ENCODE results near the gene GPR68. TPM values are rescaled to one million over a fixed set of nuclear protein-coding genes. Genes with fewer than 3 reads are reported as not detected.
"Not testable (repeated sequence)": the region's sequence is repeated elsewhere in the genome, so short reads cannot be mapped to it uniquely, and the experiment has no call there.

Gene GPR68
- total RNA-seq, 1 experiment from 2014 or later = 0.31 TPM

DNA sequence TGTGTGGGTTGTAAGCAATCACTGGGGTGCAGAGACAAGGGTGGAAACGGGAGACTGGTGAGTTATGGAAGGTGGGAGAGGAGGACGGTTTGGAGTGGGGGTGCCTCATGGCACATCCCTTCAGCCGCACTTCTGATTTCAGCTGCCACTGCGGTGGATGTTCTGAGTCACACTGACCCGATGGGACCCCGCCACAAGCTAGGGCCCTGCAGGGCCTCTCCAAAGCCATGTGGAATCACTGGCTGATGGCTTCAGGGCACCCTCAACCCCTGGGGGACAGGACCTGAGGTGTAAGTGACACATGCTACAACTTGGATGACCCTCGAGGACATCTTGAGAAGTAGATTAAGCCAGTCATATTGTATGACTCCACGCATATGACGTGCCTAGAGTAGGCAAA lies 53.7 kb downstream of the GPR68 start:
- no peak for DNase-seq (ENCODE audit: low spot score)

DNA sequence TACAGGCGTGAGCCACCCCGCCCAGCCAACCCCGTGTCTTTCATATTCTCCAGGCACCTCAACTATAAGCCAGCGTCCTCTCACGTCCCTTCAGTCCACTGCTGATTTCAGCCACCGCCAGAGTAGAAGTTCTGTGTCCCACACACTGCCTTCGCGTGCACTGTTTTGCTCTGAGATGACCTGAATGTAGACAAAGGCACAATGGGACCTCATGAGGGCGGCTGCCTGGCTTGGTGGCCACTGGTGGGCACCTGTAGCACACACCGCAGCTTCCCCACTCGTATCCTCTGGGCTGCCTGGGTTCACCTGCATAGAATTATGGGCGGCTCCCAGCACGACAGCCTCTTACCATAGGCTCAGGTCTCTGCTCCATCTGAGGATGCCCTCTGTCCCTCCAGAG lies 57.2 kb downstream of the GPR68 start:
- DNase-seq (ENCODE audit: low spot score) = no peak

DNA sequence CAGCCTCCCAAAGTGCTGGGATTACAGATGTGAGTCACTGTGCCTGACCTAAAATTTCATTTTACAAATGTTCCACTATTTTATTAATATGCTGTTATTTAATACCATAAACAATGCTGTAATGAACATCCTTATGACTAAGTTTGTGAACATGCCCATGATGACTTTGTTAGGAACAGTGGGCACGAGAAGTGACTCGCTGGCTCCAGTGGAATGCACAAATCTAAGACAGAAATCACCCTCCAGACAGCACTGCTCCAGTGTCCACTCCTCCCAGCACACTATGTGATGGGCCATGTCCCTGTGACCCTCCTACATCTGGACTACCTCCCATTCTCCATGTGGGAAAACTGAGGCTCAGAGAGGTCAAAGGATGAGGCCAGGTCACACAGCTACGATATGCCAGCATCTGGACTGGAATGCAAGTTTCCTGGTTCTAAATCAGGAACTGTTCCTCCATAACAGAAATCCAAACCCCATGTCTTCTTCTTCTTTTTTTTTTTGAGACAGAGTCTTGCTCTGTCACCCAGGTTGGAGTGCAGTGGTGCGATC lies 57.9 kb downstream of the GPR68 start:
- DNase-seq (ENCODE audit: low spot score) = no peak

DNA sequence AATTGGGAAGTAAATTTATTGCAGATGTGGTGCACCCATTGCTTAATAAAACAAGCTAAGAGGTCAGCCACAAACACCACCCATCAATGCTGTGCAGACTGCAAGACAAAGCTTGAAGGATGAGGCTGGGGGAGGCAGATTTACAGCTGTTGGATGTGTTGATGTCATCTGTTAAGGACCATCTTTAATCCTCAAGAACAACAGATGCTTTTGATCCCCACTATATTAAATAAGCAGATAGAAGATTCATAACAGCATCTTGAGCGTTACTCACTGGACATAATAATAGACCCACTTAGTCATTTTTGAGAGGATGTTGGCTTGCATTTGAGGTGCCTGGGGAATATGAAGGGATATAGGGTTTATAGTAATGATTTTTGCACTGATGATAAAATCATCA lies 58.8 kb downstream of the GPR68 start:
- no peak for DNase-seq (ENCODE audit: low spot score)

DNA sequence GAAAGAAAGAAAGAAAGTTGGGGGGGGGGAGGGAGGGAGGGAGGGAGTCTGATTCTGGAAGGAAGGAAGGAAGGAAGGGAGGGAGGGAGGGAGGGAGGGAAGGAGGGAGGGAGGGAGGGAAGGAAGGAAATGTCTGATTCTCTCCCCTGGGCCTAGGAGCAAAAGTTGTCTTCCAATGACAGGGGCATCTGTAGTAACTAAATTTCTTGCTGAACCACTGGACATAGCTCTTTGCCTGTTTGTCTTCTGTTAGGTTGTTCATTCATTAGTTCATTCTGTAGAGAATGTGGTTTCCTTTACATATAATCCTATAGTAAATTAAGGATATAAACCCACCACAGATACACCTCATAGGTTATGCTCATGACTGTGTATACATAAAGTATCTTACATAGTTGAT lies 59.9 kb downstream of the GPR68 start:
- no peak for DNase-seq (ENCODE audit: low spot score)

- not testable (repeated sequence) for DNase-seq (ENCODE audit: low spot score)
Measured at GRCh38 chr14:91182753-91183152, 61.8 kb downstream of the GPR68 start.

Other genes with a start within 250 kb of the GPR68 start
- gene RPS6KA5, start 184.1 kb downstream of the GPR68 start, total RNA-seq (2014; rRNA removed; shearing (Covaris generic)) = 3.8 and 8.5 TPM in 2 replicates
- 30.4 and 37.9 TPM in 2 replicates for gene DGLUCY, start 130.6 kb downstream of the GPR68 start, total RNA-seq (2014; rRNA removed; shearing (Covaris generic))
- 41.7 and 45.3 TPM in 2 replicates for gene CCDC88C, start 173.1 kb upstream of the GPR68 start, total RNA-seq (2014; rRNA removed; shearing (Covaris generic))

All from HT-29 (cell line).